ENCODE data around the gene HOXB13. TPM values are rescaled to one million over a fixed set of nuclear protein-coding genes. Genes with fewer than 3 reads are reported as not detected.
A peak's percentile ranks its signal among the peaks of the same experiment; 100 is the strongest.

HOXB13 gene
- total and polyA plus RNA-seq, 2 of the 13 experiments (the other 11 are each of a cell fraction or from before 2014, with no cell fraction given): not detected

GRCh38 chr17:48678141-48678971 lies 50.2 kb downstream of the HOXB13 start (continued):
- TF ChIP-seq ARID3A (IDR thresholded peaks at IDR 0.05; ENCODE audit: low read depth, low read length) (no peak), ZFX (CRISPR knock-in tag; IDR thresholded peaks at IDR 0.05; ENCODE audit: low read depth) (no peak), SRF (IDR thresholded peaks at IDR 0.05; ENCODE audit: low read depth, low read length) (no peak), ETV5 (CRISPR knock-in tag; IDR thresholded peaks at IDR 0.05; ENCODE audit: borderline replicate concordance) (peak; percentile 9; the same call in 1 of the 2 replicates), ZNF709 (CRISPR knock-in tag; IDR thresholded peaks at IDR 0.05) (no peak), GLI4 (CRISPR knock-in tag; IDR thresholded peaks at IDR 0.05; ENCODE audit: borderline replicate concordance) (no peak), SAFB2 (CRISPR knock-in tag; IDR thresholded peaks at IDR 0.05; ENCODE audit: borderline replicate concordance, low read depth) (no peak), ZNF124 (CRISPR knock-in tag; IDR thresholded peaks at IDR 0.05) (0 out of 2 replicates have a peak, but pooled peaks have one; percentile 56), XBP1 (CRISPR knock-in tag; IDR thresholded peaks at IDR 0.05) (no peak), ZNF891 (CRISPR knock-in tag; IDR thresholded peaks at IDR 0.05) (peak; percentile 77), SATB2 (CRISPR knock-in tag; IDR thresholded peaks at IDR 0.05) (no peak), ATF7 (IDR thresholded peaks at IDR 0.05) (no peak), ATF7 (CRISPR knock-in tag; IDR thresholded peaks at IDR 0.05) (no peak), ZNF121 (CRISPR knock-in tag; IDR thresholded peaks at IDR 0.05) (no peak), ATF5 (CRISPR knock-in tag; IDR thresholded peaks at IDR 0.05; ENCODE audit: low read depth) (no peak), MTF2 (CRISPR knock-in tag; IDR thresholded peaks at IDR 0.05; ENCODE audit: borderline replicate concordance) (no peak; the same call in 1 of the 2 replicates), MTF1 (CRISPR knock-in tag; IDR thresholded peaks at IDR 0.05) (no peak), ZNF343 (CRISPR knock-in tag; IDR thresholded peaks at IDR 0.05) (no peak)
- TF ChIP-seq, protein P1, sequence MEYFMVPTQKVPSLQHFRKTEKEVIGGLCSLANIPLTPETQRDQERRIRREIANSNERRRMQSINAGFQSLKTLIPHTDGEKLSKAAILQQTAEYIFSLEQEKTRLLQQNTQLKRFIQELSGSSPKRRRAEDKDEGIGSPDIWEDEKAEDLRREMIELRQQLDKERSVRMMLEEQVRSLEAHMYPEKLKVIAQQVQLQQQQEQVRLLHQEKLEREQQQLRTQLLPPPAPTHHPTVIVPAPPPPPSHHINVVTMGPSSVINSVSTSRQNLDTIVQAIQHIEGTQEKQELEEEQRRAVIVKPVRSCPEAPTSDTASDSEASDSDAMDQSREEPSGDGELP (IDR thresholded peaks at IDR 0.05; ENCODE audit: borderline replicate concordance, low read depth): no peak
- TF ChIP-seq, protein P2, sequence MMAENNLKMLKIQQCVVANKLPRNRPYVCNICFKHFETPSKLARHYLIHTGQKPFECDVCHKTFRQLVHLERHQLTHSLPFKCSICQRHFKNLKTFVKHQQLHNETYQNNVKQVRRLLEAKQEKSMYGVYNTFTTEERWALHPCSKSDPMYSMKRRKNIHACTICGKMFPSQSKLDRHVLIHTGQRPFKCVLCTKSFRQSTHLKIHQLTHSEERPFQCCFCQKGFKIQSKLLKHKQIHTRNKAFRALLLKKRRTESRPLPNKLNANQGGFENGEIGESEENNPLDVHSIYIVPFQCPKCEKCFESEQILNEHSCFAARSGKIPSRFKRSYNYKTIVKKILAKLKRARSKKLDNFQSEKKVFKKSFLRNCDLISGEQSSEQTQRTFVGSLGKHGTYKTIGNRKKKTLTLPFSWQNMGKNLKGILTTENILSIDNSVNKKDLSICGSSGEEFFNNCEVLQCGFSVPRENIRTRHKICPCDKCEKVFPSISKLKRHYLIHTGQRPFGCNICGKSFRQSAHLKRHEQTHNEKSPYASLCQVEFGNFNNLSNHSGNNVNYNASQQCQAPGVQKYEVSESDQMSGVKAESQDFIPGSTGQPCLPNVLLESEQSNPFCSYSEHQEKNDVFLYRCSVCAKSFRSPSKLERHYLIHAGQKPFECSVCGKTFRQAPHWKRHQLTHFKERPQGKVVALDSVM (CRISPR knock-in tag; IDR thresholded peaks at IDR 0.05): no peak

Data from HepG2 (cell line).